Measurements from ENCODE around the gene DCDC2.
"Not testable (repeated sequence)": the region's sequence is repeated elsewhere in the genome, so short reads cannot be mapped to it uniquely, and the experiment has no call there.

Gene DCDC2

DNA sequence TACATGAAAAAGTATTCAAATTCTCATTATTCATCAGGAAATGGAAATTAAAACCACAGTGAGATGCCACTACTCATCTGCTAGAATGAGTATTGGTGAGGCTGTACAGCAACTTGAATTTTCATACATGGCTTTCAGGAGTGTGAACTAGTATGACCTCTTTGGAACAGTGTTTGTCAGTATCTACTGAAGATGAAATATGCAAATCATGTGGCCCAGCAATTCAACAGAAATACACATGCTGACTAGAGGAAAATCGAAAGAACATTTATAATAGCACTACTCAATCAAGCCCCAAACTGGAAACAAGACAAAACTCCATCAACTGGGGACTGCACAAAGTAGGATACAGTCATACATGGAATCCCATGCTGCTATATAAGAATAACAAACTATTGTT is 102.2 kb downstream of the DCDC2 start:
- DNase-seq, result no peak

DNA sequence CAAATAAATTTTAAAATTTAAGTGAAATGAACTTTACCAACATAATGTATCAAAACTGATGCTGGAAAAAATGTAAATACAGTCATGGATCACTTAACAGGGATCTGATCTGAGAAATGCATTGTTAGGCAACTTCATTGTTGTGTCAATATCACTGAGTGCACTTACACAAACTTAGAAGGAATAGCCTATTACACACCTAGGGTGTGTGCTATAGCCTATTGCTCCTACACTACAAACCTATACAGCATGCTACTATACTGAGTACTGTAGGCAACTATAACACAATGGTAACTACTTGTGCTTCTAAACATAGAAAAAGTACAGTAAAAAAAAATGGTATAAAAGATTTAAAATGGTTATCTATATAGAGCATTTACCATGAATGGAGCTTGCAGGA is 104.5 kb downstream of the DCDC2 start:
- DNase-seq, result no peak

DNA sequence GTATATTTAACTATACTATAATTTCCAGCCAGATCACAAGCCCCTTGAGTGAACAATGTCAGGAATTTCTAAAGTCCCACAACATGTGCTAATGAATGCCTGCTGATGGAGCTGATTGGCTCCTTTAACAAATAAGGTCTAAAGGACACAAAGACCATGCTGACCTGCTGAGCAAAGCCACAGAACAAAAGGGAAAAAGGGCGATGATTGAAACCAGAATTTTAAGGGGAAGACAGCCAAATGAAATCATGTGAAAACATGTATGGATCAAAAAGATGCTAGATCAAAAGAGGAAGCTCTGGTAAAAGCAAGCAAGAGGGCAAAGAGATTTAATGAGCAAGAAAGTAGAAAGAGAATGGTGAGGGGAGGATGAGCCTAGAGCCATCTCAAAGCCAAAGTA is 105.6 kb downstream of the DCDC2 start:
- no peak for DNase-seq

DNA sequence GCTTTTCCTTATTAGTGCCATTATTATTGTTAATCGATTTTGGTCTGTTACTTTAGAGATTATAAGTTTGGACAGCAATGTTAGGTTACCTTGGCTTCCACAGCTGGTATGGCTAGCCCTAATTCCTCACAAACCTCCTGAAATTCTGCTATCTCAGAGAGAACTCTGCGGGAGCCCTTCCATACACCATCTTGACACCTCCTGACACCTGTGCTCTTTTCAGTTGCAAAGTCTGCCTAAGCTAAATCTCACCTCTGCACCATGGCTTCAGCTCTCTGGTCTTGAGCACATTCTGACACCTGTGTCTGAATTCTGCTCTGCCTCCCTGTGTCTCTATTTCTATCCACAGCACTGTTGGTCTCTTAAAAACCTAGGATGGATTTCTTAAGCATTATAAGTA is 106.5 kb downstream of the DCDC2 start:
- DNase-seq, result no peak

DNA sequence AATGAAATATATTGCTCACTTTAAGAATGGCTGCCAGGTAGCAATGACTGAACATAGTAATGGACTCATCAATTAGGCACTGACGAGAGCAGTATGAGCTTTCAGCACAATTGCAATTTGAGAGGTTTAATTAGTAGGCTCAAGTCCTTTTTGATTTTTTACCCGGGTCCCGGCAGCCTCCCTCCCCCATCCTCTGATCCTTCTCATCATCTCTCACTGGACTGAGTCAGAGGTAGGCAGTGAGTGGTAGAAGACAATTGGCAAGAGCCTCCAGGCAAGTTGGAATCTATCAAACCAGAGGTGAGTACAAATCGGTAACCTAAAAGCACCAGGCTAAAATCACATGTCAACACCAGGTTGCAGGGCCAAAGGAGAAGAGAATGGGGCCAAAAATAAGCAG is 107.9 kb downstream of the DCDC2 start:
- no peak for DNase-seq

DNA sequence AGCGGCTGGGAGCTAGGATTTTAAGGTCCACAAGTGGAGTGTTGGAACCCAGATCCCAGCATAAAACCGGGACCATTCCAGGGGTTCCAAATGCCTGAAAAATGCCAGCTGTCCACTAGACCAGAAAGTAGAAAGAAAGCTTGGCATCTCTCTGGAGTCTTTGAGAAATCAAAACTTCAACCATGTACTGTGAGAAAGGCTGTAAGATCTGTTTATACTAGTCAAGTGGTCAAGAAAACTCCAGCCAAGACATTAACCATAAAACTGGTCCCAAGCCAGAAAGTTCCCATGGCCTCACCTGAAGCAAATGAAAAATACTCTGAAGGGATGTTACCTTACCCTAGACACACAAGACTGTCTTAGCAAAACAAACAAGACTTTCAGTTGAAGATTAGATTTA is 112.6 kb downstream of the DCDC2 start:
- no peak for DNase-seq

DNA sequence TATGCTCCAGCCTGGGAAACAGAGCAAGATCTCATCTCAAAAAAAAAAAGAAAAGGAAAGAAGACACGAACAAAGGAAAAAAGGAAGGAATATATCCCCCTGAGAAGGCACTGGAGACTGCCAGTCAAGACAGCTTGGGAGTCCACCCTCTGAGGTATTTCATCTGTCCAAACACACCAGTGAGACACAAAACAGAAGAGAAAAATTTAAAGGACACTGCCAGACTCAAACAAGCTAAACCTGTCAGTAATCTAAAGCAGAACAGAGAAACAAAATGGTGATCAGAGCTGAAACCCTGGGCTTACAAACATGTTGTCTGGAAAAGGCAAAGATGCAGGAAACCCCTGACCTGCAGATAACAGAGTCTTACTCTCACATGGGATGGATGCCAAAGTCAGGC is 114.9 kb downstream of the DCDC2 start:
- DNase-seq, result no peak

DNA sequence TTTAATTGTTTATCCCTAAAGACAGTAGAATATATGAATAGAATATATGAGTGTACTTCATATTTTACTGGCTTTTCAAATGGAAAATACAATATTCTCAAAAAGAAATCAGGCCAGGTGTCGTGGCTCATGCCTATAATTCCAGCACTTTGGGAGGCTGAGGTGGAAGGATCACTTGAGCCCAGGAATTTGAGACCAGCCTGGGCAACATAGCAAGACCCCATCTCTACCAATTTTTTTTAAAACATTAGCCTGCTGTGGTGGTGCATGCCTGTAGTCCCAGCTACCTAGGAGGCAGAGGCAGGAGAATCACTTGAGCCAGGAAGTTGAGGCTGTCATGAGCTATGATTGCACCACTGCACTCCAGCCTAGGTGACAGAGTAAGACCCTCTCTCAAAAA is 116.1 kb downstream of the DCDC2 start:
- DNase-seq, result not testable (repeated sequence)

DNA sequence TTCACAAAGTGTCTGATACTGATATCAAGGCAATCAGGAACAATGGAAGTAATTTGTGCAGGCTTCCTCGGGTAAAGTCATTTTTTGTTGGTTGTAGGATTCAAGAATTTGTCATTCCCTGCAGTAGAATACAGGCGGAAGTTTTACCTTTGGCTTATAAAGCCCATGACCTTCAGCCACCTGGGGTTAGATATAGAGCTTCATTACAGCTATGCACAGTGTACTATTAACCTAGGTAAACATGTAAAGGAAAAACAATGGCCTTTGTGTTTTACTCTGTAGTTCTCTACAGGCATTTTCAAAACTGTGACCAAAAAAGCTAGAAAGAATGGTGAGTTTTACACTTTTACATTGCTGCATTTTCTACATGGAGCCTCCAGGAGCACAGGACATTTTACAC is 116.9 kb downstream of the DCDC2 start:
- DNase-seq, result no peak

DNA sequence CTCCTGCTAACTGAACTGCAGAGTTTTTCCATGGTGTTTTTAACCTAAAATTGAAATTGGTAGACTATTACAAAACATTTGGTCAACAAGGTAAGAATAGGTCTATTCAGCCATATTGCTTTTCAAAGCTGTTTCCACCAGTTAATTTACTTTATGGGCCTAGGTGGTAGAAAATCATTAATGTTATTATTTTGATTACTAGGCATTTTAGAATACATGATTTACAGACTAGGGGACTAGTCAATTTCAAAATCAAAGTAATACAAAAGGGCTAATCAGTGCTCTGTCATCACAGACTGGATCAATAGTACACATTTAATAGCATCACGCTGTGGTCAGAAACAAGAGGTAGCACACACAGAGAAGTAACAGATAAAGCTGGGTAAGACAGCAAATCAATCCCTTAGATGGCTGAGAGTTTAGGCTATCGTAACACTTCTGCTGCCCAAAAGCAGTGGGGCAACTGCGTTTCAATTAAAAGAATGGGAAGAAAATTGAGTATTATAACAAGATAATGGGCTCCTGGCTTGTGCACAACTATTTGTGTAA is 117.4 kb downstream of the DCDC2 start:
- no peak for DNase-seq

DNA sequence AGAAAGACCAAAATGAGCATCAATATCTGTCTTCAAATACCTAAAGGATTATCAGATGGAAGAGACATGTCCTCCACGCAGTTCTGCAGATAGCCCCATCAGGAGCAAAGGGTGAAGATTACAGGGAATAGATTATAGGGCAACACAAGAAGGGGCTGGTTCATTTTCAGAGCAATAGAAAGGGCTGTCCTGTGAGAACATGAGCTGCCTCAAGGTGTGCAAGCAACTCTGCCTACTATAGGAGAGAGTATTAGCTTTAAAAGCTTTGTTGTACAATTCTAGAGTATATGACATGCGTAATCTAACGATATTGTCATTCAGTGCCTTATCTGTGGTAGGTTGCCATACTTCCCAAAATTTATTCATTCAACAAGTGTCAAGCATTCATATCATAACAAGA is 119.2 kb downstream of the DCDC2 start:
- DNase-seq, result no peak

DNA sequence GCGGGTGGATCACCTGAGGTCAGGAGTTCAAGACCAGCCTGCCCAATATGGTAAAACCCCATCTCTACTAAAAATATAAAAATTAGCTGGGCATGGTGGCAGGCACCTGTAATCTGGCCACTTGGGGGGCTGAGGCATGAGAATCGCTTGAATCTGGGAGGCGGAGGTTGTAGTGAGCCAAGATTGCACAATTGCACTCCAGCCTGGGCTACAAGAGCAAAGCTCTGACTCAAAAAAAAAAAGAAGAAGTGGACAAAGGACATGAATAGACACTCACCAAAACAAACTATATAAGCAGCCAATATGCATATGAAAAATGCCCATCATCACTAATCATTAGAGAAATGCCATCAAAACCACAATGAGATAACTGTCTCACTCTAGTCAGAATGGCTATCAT is 121.1 kb downstream of the DCDC2 start:
- DNase-seq, result not testable (repeated sequence)

DNA sequence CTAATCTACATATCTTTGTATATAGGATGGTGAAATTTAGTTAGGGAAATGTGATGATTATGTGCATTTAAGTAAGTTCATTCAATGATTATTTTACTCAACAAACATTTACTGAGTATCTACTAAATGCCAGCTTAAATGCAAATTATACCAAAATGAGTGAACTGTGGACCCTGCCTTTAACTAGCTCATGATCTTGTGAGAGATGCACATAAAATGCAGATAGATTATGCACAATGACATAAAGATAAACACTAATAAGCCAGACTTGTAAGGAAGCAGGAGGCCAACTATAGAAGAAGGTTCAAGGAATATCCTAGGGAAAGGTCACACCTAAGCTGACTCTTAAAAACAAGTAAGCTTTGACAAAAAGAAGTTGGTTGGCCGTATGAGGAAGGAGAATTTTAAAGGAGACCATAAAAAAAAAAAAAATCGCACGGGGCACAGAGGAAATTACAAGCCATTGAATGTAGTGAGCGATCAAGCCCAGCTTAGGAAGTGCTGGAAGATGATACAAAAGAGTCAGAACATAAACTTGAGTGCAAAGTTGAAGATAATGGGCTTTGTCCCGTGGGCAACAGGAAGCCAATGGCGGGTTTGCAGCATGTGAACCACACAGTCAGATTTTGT is 123.9 kb downstream of the DCDC2 start:
- no peak for DNase-seq

DNA sequence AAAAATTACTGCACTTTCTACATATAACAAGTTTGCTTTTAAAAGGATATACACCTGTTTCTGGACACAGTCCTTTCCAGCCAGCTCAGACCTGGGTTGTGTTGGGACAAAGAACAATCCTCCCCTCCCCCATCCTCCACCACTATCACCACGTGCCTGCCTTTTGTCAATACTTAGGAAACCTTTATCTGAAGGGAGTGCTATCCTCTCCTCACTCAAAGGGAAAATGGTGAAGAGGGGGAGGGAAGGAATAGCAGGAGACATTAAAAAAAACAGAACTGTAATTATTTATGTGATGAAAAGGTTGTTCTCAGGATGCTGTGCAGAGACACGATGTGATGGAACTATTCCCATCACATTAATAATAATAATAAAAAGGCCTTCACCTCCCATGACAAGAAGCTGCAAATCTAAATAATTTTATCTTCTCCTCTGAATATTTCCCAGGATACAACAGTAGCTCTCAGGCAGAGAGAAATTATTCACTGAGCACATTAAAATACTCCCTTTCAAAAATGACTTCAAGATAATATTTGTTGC is 126.4 kb downstream of the DCDC2 start:
- no peak for DNase-seq

DNA sequence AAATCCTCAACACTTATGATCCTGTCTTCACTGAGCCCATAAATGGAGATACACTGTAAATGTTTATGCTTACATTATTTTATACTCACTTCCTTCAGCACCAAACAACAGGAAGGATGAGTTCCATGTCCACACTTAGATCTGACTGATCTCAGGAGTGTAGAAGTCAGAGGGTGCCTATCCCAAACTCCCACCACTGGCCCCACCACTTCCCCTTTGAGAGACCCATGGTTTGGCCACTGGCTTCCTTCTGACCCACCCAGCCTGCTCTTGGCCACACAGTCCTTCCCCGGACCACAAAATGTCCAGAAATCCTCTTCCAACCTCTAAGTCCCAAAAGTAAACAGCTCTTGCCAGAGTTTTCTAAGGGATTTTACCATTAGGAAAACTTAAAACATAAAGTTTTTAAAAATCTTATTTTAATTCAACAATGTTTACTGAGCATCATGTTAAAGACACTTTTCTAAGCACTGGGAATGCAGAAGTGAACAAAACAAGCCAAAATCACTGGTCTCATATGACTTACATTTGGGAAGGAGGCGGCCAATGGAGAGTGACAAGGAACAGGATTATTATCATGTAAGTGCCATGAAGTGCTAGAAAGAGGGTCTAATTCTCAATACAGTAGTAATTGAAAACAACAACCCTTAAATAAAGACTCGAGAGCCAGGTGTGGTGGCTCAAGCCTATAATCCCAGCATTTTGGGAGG is 128.0 kb downstream of the DCDC2 start:
- no peak for DNase-seq

DNA sequence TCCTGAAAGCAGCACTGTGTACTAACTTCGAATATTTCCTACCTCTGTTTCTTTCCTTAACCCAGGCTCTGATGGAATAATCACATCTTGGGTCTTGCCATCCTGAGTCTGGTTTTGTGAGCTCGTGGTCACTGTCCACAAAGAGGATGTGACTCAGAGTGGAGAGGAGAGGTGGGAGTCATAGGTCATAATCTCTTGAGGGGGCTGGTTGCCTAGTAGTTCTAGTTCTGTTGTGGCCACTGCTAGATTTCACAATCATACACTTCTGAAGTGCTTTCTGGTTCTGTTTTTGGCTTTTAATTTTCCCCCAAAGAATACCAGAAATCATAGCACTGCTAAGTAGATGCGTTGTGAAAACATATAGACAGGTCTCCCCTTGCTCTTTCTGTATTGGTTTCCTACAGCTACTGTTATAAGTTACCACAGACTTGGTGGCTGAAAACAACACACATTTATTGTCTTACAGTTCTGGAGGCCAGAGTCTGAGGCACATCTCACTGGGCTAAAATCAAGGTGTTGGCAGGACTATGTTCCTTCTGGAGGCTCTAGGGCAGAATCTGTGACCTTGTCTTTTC is 129.1 kb downstream of the DCDC2 start:
- DNase-seq, result no peak

DNA sequence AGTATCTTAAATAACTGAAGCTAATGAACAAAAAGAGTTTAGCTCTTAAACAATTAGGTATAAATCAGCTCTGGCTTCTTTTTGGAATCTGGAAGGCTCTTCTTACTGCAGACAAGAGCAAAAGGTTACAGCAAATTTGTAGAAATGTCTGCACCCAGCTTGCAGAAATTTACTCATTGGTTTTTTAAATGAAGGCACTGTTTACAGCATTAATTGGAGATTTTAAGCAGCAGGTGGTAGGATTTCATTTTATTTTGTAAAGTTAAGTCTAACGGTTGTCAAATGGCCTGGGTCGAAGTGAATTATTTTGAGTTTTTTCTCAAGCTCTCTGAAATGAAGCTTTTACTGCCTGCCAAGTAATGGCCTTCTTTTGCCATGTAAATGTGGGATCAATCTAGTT is 129.7 kb downstream of the DCDC2 start:
- no peak for DNase-seq

DNA sequence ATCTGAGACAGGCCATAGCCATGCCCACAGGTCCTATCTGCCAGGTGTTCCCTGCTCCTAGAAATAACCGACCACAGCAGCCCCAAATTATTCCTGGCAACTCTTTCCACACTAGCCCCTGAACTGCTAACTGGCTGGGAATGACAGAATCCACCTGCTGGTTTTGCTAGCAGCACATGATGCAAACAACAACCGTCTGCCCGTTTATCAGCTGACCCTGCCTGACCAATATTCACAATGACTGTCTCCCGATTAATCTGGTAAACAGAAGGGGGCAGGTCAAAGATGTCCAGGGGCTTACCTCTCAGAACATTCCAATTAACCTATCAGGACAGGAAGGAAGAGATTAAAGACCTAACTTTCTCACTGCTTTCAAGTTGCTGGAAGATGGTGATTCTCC is 130.3 kb downstream of the DCDC2 start:
- DNase-seq, result no peak

DNA sequence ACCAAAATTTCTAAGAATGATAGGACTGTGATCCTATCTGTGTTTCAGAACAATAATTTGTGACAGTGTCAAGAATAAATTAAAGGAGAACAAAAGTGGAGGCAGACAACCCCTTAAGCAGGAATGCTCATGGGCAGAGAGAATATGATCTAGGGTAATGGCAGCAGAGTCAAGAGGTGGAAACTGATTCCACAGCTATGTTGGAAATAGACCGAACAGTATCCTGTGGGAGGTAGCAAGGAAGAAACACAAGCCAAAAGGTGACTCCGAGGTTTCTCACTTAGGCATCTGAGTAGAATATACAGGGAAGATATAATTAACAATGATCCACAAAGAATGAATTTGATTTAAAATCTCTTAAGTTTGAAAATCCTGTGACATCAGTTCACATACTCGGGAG is 131.3 kb downstream of the DCDC2 start:
- DNase-seq, result no peak

DNA sequence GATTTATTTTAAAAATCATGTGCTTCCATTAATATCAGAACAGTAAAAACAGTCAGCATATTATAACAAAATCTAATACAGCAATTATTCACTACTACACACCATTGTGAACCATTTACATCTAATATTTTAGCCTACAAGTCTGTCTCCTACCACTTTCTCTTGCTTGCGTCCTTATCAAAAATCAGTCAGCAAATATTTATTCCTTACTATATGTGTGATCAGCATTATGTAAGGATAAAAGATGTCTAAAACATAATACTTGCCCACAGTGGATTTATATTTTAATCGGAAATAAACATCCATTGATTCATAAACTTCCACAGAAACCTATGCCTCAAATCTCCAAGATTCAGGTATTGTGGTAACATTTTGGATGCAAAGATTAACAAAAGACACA is 132.0 kb downstream of the DCDC2 start:
- DNase-seq, result no peak

DNA sequence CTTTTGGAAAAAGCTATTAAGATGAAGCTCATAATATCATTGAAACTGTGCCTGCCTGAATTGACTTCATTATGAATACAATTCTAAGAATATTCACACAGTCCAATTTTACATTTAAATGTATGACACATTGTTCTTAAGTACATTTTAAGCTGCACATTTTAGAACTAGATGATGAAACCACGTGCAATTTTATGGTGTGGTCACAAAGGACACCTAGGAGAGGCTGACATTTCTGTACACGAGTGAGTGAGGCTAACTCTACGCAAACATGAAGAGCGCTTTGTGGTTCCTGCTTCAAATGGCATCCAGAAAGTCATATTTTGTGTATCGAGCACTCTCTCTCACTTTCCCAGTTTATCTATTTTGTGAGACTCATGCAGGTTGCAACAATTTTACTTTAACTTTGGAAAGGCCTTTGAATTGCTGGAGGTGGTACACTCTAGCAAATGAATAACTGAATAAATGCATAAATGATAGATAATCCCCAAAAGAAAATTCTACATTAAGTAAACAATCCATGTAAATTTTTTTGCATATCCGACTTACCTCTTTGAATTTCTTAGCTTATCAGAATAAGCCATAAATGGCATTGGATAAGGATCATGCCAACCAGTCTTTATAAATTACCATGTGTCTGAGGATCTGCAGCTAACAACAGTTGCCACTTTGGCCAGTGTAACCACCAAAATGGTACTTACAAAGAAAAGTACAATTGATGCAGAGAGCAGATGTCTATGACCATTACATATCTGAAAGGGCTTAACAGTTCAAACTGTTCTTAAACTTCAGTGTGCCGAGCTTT is 134.5 kb downstream of the DCDC2 start:
- DNase-seq, result no peak

DNA sequence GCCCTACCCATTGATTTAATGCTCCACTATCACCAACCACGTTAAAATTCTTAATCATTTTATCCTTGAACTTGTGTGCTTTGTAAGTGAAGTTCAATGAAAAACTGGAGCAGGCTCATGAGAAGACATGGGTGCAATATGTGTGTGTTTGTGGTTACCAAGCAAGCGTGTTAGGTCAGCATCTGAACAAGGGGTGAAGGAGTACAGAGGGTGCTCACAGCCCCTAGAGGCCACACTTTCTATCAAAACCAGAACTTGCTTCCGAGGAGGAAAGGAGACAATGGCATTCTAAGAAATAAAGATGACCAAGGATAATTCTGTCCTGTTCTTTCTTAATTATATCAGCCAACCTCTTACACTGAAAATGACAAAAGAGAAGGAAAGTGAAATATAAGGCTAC is 138.2 kb downstream of the DCDC2 start:
- no peak for DNase-seq

DNA sequence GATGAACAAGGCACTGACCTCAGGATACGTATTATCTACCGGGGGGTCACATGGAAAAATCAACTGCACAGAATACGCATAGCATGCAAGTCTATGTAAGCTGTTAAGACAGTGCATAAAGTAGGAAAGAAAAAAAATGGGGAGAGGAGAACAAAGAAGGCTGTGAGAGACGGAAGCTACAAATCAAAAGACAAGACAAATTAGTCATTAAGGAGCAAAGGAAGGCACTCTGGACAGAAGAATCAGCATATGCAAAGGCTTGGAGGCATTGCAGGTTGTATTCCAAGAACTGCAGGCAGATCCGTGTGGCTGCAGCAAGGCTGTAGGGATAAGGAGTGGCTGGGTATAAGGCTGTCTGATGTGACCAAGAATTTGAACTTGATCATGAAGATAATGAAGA is 142.9 kb downstream of the DCDC2 start:
- DNase-seq, result no peak

All from amniotic stem cell (primary cell).